ENCODE measurements around the gene SIGLEC1. TPM values are rescaled to one million over a fixed set of nuclear protein-coding genes. Genes with fewer than 3 reads are reported as not detected.

SIGLEC1 gene
- total and polyA plus RNA-seq, 2 of the 8 experiments (the other 6 are each of a cell fraction or from before 2014, with no cell fraction given), result 0.02 TPM; not detected in 1

- no peak overlapping the region for H3K14ac ChIP-seq (ENCODE audit: insufficient read length)
- POLR2A ChIA-PET (ENCODE audit: partially characterized antibody), result no interaction called here
- H3K18ac ChIP-seq (ENCODE audit: extremely low read depth, low read length), result no peak overlapping the region
- H4K5ac ChIP-seq (ENCODE audit: insufficient read length, low read depth, low read length), result no peak overlapping the region
- H3K9ac ChIP-seq (replicated peaks in 1 of 4; ENCODE audit: extremely low read depth in 1 of 4, low read depth in 3 of 4, low read length in 3 of 4), result no peak overlapping the region
- no peak overlapping the region; the same call in 1 of the 2 replicates for H4K8ac ChIP-seq (ENCODE audit: extremely low read depth, insufficient read depth, low read length)
- H2BK12ac ChIP-seq (ENCODE audit: low read depth, low read length), result no peak overlapping the region
- H3K9me3 ChIP-seq (ENCODE audit: insufficient read depth in 2 of 2, low read depth in 1 of 2, low read length in 1 of 2), result no peaks in the 10 kb centered on the region
- H3K36me3 ChIP-seq (ENCODE audit: control insufficient read depth in 2 of 4, insufficient read depth in 4 of 4, low read length in 3 of 4), result no peaks in the 10 kb centered on the region
- no peak overlapping the region for H2BK120ac ChIP-seq (replicated peaks; ENCODE audit: low read depth, low read length)
- H4K20me1 ChIP-seq (replicated peaks in 1 of 2; ENCODE audit: control insufficient read depth in 1 of 2, insufficient read depth in 2 of 2, low read length in 2 of 2), result no peaks in the 10 kb centered on the region
- no peak overlapping the region for H3K27ac ChIP-seq (ENCODE audit: low read depth, low read length)
- peaks cover 0 to 4% (median 1%) of the 10 kb centered on the region in 4 experiments; a peak in 4 of 7 replicates for H3K4me1 ChIP-seq (replicated peaks in 1 of 4; ENCODE audit: control insufficient read depth in 3 of 4, insufficient read depth in 4 of 4, low read length in 3 of 4)
- CTCF ChIA-PET (ENCODE audit: partially characterized antibody), result interaction anchor here (1.1 to 45.1 kb wide), 4 partner anchors 3 to 67 kb away, joined by 3 to 1432 read pairs (median 718); partner anchors contain the start of genes ADAM33 and SIGLEC1
- H3K23me2 ChIP-seq (ENCODE audit: low read depth, low read length), result no peaks in the 10 kb centered on the region
- no peak overlapping the region for H3K56ac ChIP-seq (replicated peaks; ENCODE audit: insufficient read length, low read depth, low read length)
- no peak overlapping the region for H3K23ac ChIP-seq (ENCODE audit: insufficient read length)
- peaks cover 0 to 9% (median 0%) of the 10 kb centered on the region in 4 experiments; a peak in 2 of 7 replicates for H3K27me3 ChIP-seq (replicated peaks in 1 of 4; ENCODE audit: control insufficient read depth in 3 of 4, extremely low read depth in 1 of 4, insufficient read depth in 3 of 4, low read length in 3 of 4)
- 92% methylated on average over 11 of the region's 11 CpGs; no CpG with 5 or more reads in 1 of the 2 experiments for WGBS, 2 experiments (ENCODE audit: extremely low coverage in 1 of 2, insufficient coverage in 1 of 2, insufficient read length in 1 of 2, insufficient replicate concordance in 2 of 2, low coverage in 1 of 2, low lambda C conversion rate in 2 of 2, missing lambda C conversion rate in 1 of 2)
- no peak overlapping the region for H2AFZ ChIP-seq (ENCODE audit: low read length)
- no peak for FAIRE-seq
- H3K79me2 ChIP-seq (ENCODE audit: control insufficient read depth in 1 of 2, insufficient read depth in 2 of 2, low read length in 2 of 2), result no peaks in the 10 kb centered on the region
- H3K4ac ChIP-seq (replicated peaks; ENCODE audit: insufficient read length, low read depth, low read length), result no peak overlapping the region
- no peak overlapping the region for H2BK15ac ChIP-seq (ENCODE audit: low read length)
- H2AK5ac ChIP-seq (ENCODE audit: low read depth, low read length), result no peak overlapping the region
- no peak overlapping the region for H2BK5ac ChIP-seq (ENCODE audit: low read depth, low read length)
- no peak overlapping the region for H3K4me3 ChIP-seq (ENCODE audit: extremely low read depth in 1 of 4, insufficient read depth in 2 of 4, low read depth in 3 of 4, low read length in 4 of 4)
- no peak overlapping the region for H2BK20ac ChIP-seq (ENCODE audit: low read length)
- H3K79me1 ChIP-seq (ENCODE audit: low read depth, low read length), result no peaks in the 10 kb centered on the region
- H4K91ac ChIP-seq (replicated peaks; ENCODE audit: insufficient read length, low read length), result no peak overlapping the region
- DNase-seq (ENCODE audit: low read depth in 1 of 2, low spot score in 2 of 2), result no peak
- H3K4me2 ChIP-seq (ENCODE audit: insufficient read depth in 1 of 2, low read depth in 2 of 2, low read length in 2 of 2), result no peak overlapping the region
- TF ChIP-seq SIRT6 (IDR thresholded peaks at IDR 0.05; ENCODE audit: low read length) (no peak), EZH2 (IDR thresholded peaks at IDR 0.05; ENCODE audit: low read depth, low read length, severe bottlenecking) (no peak), HDAC6 (IDR thresholded peaks at IDR 0.05; ENCODE audit: low read depth, low read length) (no peak)
These were observed 22.4 kb downstream of the SIGLEC1 start for GRCh38 chr20:3689978-3690377.

All from H1 (cell line).